GM21528 (cell line): ENCODE data around the gene GLRX5.

ENCODE experiments used
- ATAC-seq: cut with Tn5 transposase; IDR thresholded peaks from one replicate; pipeline ENCODE4 v1.9.1; 2021; ENCODE audit warnings: mild to moderate bottlenecking, moderate library complexity; ENCODE audit not compliant: unreplicated experiment, low FRiP score

Gene GLRX5

DNA sequence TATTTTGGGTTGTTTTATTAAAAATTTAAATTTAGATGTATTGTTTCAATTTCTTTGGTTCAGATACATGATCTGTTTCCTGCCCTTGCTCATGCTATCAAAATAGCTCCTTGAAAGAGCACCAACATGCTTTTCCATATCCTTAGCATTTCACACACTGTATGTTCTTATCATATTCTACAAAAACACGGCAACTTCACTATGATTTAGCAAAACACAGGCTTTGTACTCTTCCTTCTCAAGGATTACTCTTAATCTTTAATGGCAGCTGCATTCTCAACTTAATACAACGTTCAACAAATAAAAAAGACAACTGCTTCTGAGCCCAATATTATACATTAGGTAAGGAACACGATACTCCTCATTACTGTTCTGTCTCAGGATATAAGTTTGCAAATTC is 2.9 kb upstream of the GLRX5 start:
- ATAC-seq, result no peak

DNA sequence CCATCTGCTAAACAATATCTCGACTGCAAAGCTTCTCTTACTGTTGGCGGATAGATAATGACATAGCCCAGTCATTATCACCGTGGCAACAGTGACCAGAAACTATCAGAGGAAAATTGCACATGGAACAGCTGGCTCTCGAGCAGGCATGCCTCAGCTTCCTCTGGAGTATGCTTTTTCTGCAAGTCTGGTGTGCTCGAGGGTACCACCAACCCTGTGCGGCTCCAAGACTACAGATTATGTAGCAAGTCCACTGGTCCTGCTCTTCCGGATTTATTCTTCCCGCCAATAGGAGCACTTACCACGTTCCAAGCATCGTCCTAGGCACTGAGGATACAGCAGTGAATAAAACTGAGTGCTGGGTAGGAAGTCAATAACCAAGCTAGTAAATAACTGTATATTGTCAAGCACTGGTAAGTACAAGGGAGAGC is 1.4 kb upstream of the GLRX5 start:
- ATAC-seq, result no peak

- no peak for ATAC-seq
Observed at GRCh38 chr14:95533822-95534221, 1.0 kb upstream of the GLRX5 start.

- ATAC-seq, result peak; percentile 2
Observed at GRCh38 chr14:95535226-95536021, 574 bp downstream of the GLRX5 start.

- no peak for ATAC-seq
Observed at GRCh38 chr14:95536036-95536593, 1.3 kb downstream of the GLRX5 start.

DNA sequence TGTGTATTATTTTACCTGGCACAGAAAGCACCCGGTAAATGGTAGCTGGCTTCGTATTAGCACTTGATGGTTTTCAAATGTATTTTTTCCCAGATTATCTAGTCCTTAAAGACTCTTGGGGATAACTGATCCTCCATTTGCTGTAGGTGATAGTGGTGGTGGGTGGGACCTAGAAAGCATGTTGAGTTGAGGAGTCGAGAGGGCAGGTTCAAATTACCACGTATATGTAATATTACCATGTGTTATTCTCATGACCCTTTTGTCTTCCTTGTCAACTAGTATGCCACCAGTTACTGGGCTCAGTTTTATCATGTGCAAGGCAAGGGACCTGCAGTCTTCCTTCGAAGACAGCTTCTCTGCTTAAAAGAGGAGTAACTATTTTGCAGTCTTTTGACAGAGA is 1.8 kb downstream of the GLRX5 start:
- no peak for ATAC-seq

DNA sequence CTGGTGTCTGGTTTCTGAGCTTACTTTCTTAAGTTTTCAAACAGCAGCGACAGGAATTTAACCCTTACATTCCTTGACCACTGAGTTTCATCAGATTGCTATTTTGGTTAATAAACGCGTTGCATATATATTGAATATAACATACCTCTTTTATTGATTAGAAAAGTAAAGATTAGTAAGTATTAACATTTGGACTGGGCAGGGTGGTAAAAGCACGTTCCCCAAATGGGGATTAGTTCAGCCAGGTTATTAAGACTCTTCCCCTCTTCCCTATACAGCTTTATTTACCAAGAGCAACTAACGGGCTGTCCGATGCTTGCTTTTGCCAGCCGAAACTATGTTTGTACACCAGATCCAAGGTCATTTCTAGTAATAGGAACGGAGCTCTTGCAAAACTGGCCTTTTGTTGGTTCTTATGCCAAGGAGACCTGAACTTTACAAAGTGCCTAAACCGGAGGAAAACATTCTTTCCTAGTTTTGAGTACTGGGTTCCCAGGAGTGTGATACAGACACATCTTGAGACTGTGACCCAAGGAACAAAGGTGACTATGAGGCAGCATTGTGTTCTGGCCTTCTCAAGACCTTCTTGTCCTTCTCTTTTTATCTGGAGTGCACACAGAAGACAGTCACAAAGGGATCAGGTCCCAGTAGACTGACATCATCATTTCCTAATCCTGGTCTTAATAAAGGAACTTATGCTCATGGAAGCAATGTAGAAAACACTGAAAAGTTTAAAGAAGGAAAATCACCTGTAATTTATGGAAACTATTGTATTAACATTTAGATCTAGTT is 2.6 kb downstream of the GLRX5 start:
- ATAC-seq, result no peak

DNA sequence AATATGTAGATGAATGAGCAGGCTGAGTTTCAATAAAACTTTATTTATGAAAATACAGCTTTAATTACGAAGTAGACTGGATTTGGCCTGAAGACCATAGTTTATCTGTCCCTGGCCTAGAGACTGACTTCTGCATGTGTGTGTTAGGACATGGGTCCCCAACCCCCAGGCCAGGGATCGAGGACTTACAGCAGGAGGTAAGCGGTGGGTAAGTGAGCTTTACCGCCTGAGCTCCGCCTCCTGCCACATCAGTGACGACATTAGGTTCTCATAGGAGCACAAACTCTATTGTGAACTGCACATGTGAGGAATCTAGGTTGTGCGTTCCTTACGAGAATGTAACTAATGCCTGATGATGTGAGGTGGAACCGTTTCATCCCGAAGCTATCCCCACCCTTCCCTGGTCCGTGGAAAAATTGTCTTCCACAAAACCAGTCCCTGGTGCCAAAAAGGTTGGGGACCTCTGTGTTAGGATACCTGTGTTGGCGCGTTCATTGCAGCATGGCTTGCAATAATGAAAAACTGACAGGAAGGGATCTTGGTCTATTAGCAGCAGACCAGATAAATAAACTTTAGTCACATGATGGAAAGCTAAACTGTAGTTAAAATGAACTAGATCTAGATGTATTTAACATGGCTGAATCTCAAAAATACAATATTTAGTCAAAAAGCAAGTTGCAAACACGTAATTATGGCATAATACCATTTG is 4.1 kb downstream of the GLRX5 start:
- no peak for ATAC-seq

DNA sequence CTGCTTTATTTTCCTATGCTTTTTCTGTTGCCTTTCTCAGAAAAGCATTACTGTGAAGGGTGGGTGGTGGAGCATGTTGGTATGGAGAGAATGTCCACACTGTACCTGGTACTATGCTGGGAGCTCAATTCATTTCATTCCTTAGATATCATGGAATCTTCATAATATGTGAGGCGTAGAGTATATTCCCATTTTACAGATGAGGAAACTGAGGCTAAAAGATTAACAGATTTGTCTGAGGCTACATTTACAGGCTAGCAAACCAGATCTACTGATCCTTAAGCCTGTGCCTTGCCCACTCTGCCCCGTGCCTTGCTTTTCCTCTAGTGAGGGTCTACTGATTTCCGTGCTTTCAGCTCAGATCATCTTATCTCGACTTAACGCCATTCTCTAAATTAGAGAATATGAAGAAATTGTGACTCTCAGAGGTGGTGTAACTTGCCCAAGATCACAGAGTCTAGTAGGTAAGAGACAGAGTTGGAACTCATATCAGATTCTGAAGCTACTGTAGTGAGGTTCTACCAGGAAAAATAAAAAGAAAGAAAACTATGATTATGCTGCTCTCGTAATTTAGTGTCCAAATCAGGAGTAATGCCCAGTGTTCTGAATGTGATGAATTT is 5.5 kb downstream of the GLRX5 start:
- ATAC-seq, result no peak

DNA sequence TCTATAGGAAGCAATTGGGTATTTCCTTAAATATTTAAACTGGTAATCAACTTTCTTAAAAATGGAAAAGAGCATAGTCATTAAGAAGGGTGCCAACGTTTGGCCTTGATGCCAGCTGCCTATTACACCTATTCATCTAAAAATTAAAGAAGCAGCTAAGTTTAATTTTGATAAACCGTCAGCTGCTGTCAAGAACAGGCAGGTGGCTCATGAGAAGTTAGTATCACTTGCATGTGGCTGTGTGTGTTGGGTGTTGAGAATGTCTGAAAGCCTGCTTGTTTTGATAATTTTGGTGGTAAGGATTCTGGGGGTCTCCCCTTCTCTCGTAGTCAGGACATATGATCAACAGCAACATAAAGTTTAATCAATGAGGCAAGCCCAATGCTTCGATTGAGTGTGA is 6.5 kb downstream of the GLRX5 start:
- ATAC-seq, result no peak

- no peak for ATAC-seq
Observed at GRCh38 chr14:95541932-95542930, 7.4 kb downstream of the GLRX5 start.

- ATAC-seq, result no peak
Observed at GRCh38 chr14:95543021-95543420, 8.2 kb downstream of the GLRX5 start.

DNA sequence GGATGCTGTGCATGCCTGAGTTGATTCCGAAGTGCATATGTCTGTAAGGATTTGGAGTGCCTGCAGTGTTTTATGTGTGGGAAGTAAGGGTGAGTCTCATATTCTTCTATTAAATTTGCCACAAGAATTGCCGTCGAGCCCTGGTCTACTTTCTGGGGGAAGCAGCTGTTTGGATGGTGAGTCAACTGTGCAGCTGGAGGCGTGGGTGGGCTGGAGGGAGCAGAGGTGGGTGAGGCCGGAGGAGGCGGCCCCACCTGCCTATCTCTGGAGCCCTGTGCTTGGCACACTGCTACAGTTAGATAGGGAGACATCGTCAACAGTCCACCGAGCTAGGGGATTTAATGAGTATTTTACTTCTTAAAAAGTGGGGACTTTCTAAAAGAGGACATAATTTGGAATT is 9.7 kb downstream of the GLRX5 start:
- no peak for ATAC-seq

DNA sequence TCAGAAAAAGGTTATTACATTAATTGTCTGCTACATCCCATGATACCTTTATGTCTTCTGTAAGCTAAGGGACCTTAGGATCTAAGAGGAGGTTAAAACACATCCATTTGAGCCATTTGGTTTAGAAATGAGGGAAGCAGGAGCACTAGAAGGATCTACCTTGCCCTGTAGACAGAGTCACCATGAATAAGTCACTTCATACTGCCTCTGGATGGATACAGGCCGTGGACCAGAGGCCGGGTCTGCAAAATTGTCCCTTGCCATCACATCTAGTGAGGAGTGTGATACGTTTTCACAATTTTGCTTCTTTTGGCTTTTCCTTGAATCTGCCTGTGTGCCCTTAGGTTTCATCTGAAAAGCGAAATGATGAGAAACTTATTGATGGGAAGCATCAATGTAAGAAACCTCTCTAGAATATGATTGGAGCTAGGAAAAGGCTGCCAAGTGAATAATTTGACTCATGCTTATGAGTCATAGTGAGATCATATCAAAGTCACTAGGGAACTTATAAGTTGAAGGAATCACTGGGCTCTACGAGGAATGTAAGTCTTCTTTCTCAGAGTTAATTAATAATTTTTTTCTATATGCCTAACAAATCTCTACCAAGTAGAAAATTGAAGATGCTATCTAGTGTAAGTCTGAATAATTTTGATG is 10.8 kb downstream of the GLRX5 start:
- no peak for ATAC-seq

GRCh38 chr14:95547272-95547625 is 12.4 kb downstream of the GLRX5 start:
- ATAC-seq, result no peak

GRCh38 chr14:95547626-95548327 is 12.9 kb downstream of the GLRX5 start:
- ATAC-seq, result no peak

DNA sequence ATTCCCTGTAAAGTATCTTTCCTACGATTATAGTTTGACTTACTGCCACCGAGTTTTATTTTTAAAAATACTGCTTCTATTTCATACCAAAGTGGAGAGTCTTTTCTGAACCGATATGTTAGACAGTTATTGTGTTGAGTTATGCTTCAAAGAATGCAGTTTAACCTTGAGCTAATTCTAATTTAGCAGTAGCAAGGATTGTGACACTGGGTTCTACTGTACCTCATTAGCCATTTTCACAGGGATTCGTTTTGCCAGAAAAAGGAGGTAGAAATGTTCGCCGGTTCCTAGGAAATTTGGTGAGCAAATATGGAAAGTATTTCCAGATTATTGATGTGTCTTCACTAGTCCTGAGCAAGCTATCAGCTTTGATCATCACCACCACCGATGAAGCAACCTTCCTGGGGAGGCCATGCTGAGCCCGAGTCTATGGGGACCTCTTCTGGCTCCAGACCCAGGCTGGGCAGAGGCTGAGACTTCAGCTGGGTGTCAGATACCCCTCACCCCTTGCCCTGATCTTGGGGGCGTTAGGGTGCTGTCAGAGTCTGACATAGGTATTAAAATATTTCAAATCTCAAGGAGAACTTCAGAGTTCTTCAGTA is 13.6 kb downstream of the GLRX5 start:
- no peak for ATAC-seq
